ENCODE data around the gene CAPN8.

- TF ChIP-seq POLR2A (IDR thresholded peaks at IDR 0.05) = no peak
- TF ChIP-seq, protein P1, sequence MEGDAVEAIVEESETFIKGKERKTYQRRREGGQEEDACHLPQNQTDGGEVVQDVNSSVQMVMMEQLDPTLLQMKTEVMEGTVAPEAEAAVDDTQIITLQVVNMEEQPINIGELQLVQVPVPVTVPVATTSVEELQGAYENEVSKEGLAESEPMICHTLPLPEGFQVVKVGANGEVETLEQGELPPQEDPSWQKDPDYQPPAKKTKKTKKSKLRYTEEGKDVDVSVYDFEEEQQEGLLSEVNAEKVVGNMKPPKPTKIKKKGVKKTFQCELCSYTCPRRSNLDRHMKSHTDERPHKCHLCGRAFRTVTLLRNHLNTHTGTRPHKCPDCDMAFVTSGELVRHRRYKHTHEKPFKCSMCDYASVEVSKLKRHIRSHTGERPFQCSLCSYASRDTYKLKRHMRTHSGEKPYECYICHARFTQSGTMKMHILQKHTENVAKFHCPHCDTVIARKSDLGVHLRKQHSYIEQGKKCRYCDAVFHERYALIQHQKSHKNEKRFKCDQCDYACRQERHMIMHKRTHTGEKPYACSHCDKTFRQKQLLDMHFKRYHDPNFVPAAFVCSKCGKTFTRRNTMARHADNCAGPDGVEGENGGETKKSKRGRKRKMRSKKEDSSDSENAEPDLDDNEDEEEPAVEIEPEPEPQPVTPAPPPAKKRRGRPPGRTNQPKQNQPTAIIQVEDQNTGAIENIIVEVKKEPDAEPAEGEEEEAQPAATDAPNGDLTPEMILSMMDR (IDR thresholded peaks at IDR 0.05 in 8 of 11, conservative IDR thresholded peaks at IDR 0.05 in 3 of 11) = no peak
These were observed 35.6 kb upstream of the CAPN8 start for GRCh38 chr1:223700942-223701637.

Data from spleen (tissue), 7 donors.